Thyroid gland (tissue), 4 donors: Measurements from ENCODE around the gene PPP1R13B. TPM values are rescaled to one million over a fixed set of nuclear protein-coding genes. Genes with fewer than 3 reads are reported as not detected.

ENCODE experiments used
- DNase-seq, 2 donors: peaks; one replicate each; pipeline ENCODE4 v3.0.0-alpha.2; 2019
- H3K27ac ChIP-seq, 3 donors: fragments of 200-600 bp; sonication (generic); 1 replicate in 2 of 3; 2 replicates in 1 of 3; pipeline ENCODE4 v1.5.1; 2016 to 2019; ENCODE audit warnings: mild to moderate bottlenecking in 1 of 3, moderate library complexity in 1 of 3
- H3K27me3 ChIP-seq: fragments of 200-600 bp; sonication (generic); one replicate; pipeline ENCODE4 v1.5.1; 2019
- H3K36me3 ChIP-seq, 2 donors: fragments of 200-600 bp; sonication (generic); one replicate each; pipeline ENCODE4 v1.5.1; 2016 to 2019
- H3K4me1 ChIP-seq, 2 donors: fragments of 200-600 bp; sonication (generic); one replicate each; pipeline ENCODE4 v1.5.1; 2017 to 2019
- H3K4me3 ChIP-seq, 3 donors: fragments of 200-600 bp; sonication (generic); replicated peaks in 1 of 3; 1 replicate in 2 of 3; 2 replicates in 1 of 3; pipeline ENCODE4 v1.5.1; 2016; ENCODE audit warnings: mild to moderate bottlenecking in 1 of 3
- H3K9me3 ChIP-seq: fragments of 200-600 bp; sonication (generic); one replicate; pipeline ENCODE4 v1.5.1; 2017
- CTCF ChIP-seq, 6 experiments: fragments of 200-600 bp in 3 of 6; fragments of 450-650 bp in 3 of 6; sonication (generic) in 3 of 6; IDR thresholded peaks; one replicate each; pipeline ENCODE4 v1.5.1; 2016 to 2019; ENCODE audit warnings: antibody characterized with exemption in 6 of 6, mild to moderate bottlenecking in 2 of 6, inconsistent platforms in 1 of 6, moderate library complexity in 1 of 6
- POLR2A ChIP-seq, 2 donors: fragments of 450-650 bp; IDR thresholded peaks; one replicate each; pipeline ENCODE4 v1.6.1; 2017; ENCODE audit warnings: antibody characterized with exemption in 2 of 2, mild to moderate bottlenecking in 2 of 2, moderate library complexity in 1 of 2
- WGBS, 2 donors: methylation state at CpG; one replicate each; pipeline ENCODE4 v1.1.5; 2017; 5-methylcytosine and 5-hydroxymethylcytosine counted together
- intact Hi-C: fragments of 100-400 bp; cut with DNase I; formaldehyde crosslinking; loops from one replicate; pipeline ENCODE4 v1.15.1; 2023
- total RNA-seq, 4 donors: library from RNA; depleted of rRNA; stranded (reverse); fragments of >200 nt; gene quantifications; one replicate each; pipeline ENCODE4 v1.2.3, GENCODE V29; 2016

The PPP1R13B gene
- total RNA-seq, 4 donors from 2014 or later: 77.0 to 131 (median 81.8) TPM

GRCh38 chr14:103702095-103702494 is 145.3 kb downstream of the PPP1R13B start:
- DNase-seq: no peak
- no peak for TF ChIP-seq CTCF (IDR thresholded peaks at IDR 0.05)
- TF ChIP-seq POLR2A (IDR thresholded peaks at IDR 0.05): no peak
- Histone ChIP-seq H3K4me3 (no peak overlapping the region), H3K36me3 (peaks cover 38 to 52% of the 10 kb centered on the region in 2 donors), H3K27me3 (no peaks in the 10 kb centered on the region), H3K9me3 (no peaks in the 10 kb centered on the region), H3K4me1 (peaks cover 0 to 11% of the 10 kb centered on the region in 2 donors), H3K27ac (no peak overlapping the region)
- WGBS, 2 donors: 94 to 96% methylated on average over 4 to 5 of the region's 5 CpGs
- intact Hi-C loops: no loop called here

DNA sequence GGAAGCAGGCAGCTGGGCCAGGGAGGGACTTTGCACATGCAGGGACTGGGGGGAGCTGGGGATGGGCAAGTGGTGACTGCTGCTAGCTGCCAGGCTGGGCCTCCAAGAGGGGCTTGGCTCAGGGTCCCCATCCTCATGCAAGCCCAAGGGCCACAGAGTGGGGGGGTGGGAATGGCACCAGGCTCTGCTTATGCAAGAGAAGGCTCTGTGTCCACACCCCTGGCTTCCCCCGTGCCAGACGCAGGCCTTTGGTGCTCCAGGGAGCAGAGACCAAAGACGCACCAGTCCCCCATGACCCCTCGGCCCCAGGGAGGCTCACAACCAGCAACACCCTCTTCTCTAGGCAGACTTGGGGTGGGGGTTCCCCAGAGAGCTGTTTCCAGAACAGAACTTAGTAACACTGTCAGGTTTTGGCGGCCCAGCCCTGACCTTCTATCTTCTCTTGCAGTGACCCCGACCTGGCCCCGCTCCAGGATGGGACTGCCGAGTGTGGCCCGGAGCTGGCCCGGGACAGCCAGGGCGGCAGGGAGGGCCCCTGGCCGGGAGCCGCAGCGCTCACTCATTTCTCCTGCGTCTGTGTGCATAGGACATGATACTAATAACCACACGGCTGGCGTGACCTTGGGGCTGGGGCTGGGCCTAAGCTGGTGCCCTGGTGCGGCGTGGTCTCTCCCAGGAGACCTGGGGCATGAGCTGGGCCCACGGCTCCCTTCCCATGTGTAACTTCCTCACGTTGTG is 146.5 kb downstream of the PPP1R13B start:
- TF ChIP-seq POLR2A (IDR thresholded peaks at IDR 0.05): no peak
- H3K4me3 ChIP-seq: no peak overlapping the region
- no peaks in the 10 kb centered on the region for H3K9me3 ChIP-seq
- H3K27me3 ChIP-seq: no peaks in the 10 kb centered on the region
- H3K27ac ChIP-seq: no peak overlapping the region
- intact Hi-C loops: no loop called here
- 83% methylated on average over 19 to 20 of the region's 21 CpGs for WGBS, 2 donors
- DNase-seq: no peak
- peaks cover 38 to 52% of the 10 kb centered on the region in 2 donors for H3K36me3 ChIP-seq
- H3K4me1 ChIP-seq: peaks cover 0 to 19% of the 10 kb centered on the region in 2 donors

DNA sequence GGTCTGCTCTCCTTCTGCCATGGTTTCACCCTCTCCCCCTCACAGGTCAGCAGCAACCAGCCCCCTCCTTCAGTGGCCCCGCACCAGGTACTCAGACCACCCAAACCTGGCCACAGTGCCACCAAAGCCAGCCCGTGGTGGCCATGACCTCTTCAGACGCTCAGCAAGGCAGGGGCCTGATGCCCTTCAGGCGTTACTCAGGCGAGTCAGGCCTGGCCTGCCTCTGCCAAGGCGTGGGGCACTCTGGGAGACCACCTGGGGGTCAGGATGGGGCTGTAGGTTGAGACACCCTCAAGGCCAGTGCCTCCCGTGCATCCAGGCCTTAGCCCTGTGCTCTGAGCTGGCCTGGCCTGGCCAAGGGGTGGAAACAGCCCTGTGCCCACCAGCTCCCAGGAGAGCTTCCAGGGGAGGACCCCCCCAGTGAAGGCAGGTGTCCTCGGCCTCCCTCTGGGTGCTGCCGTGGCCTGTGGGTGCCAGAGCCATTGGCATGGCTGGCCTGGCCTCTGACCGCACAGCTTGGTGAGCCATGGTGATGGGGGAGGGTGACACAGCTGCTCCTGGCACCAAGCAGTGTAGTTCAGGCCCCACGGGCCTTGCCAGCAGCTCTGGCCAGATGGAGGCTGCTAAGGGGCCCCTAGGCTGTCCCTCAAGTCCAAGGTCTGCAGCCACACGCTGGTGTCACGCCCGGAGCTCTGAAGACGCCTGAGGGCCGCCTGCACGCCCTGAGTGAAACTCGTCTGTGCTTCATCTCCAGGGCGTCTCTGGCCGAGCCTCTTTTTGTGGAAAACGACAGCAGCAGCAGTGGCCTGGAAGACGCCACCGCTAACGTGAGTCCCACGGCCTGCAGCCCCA is 147.2 kb downstream of the PPP1R13B start:
- Histone ChIP-seq H3K27ac (peak overlapping the region in 1 of 3 donors; percentile 28), H3K27me3 (no peaks in the 10 kb centered on the region), H3K4me1 (peaks cover 0 to 19% of the 10 kb centered on the region in 2 donors), H3K4me3 (no peak overlapping the region), H3K9me3 (no peaks in the 10 kb centered on the region), H3K36me3 (peaks cover 38 to 52% of the 10 kb centered on the region in 2 donors)
- 86 to 90% methylated on average over 17 of the region's 25 CpGs for WGBS, 2 donors
- TF ChIP-seq CTCF (IDR thresholded peaks at IDR 0.05): no peak
- TF ChIP-seq POLR2A (IDR thresholded peaks at IDR 0.05): no peak
- intact Hi-C loops: no loop called here
- no peak for DNase-seq

DNA sequence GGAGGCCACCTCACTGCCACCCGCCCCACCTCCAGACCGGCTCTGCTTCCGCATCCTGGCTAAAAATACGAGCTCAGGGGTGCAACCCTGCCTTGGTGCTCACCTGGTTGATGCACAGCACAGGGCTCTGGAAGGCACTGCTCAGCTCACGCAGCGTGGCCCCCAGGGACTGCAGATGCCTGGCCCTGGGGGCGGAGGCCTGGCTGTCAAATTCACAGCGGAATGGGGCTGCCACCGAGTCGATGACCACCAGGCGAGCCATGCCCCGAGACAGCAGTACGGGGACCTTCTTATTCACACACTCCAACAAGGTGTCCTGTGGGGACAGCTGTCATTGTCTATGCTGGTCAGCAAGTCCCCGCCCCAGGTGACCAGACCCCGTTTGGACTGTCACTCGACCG is 148.1 kb downstream of the PPP1R13B start:
- intact Hi-C loops: no loop called here
- Histone ChIP-seq H3K4me3 (no peak overlapping the region), H3K4me1 (peaks cover 0 to 19% of the 10 kb centered on the region in 2 donors), H3K27ac (no peak overlapping the region), H3K27me3 (no peaks in the 10 kb centered on the region), H3K36me3 (peaks cover 42 to 59% of the 10 kb centered on the region in 2 donors), H3K9me3 (no peaks in the 10 kb centered on the region)
- no peak for DNase-seq
- 94 to 95% methylated on average over 11 to 12 of the region's 17 CpGs for WGBS, 2 donors
- TF ChIP-seq POLR2A (IDR thresholded peaks at IDR 0.05) (no peak), CTCF (IDR thresholded peaks at IDR 0.05) (no peak)

DNA sequence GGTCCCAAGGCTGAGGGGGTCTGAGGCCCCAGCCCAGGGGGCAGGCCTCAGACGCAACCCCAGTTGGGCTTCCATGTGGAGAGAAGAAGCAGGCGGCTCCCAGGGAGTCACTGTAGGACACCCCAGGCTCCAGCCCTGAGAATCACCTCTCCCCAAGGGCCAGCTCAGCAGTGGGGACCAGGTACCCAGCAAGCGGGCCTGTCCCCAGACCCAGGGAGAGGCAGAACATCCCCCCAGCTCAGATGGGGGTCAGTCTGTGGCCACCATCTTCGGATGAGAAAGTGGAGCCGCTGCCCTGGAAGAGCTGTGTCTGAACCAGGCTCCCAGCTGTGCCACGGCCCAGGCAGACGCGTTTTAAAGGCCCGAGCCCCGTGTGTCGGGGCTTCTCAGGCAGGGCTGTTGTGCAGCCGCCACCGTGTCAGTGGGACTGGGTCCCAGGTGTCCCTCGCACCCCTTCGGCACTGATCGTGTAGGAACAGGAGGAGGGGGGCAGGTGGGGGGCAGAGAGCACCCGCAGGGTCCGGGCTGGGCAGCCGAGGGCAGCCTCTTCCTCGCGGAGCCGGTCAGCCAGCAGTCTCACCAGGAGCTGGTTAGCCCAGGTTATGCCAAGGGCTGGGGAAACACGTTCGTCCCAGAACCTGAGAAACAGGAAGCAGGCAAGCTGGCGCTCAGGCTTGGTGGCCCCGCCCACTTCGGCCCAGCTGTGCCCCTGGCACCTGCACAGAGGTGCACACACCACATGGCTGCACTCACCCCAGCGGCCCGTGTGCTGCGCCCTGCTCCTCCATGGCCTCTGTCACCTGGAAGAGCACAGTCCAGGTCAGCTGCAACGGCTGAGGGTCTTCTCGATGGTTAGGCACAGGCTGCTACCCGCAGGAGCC is 148.8 kb downstream of the PPP1R13B start:
- no peak for DNase-seq
- WGBS, 2 donors: 89 to 92% methylated on average over 7 to 17 of the region's 33 CpGs
- no peak overlapping the region for H3K4me3 ChIP-seq
- H3K4me1 ChIP-seq: peaks cover 0 to 19% of the 10 kb centered on the region in 2 donors
- no peak overlapping the region for H3K27ac ChIP-seq
- intact Hi-C loops: no loop called here
- peaks cover 47 to 60% of the 10 kb centered on the region in 2 donors for H3K36me3 ChIP-seq
- TF ChIP-seq POLR2A (IDR thresholded peaks at IDR 0.05) (no peak), CTCF (IDR thresholded peaks at IDR 0.05) (no peak)
- no peaks in the 10 kb centered on the region for H3K27me3 ChIP-seq
- H3K9me3 ChIP-seq: no peaks in the 10 kb centered on the region
